RWPE2 (cell line): Measurements from ENCODE around the gene LIPC.
A peak's percentile ranks its signal among the peaks of the same experiment; 100 is the strongest.

Experiments
- ATAC-seq: fragments of 200-7000 bp; cut with Tn5 transposase; 3 replicates; pipeline ENCODE4 v1.9.1; 2021; ENCODE audit warnings: low read depth
- DNase-seq: peaks from one replicate; pipeline ENCODE4 v3.0.0-alpha.2; 2020; ENCODE audit warnings: low spot score
- H3K27ac ChIP-seq: fragments of 450-650 bp; 2 replicates; pipeline ENCODE4 v1.5.1; 2017; ENCODE audit warnings: mild to moderate bottlenecking; ENCODE audit not compliant: poor library complexity, severe bottlenecking
- H3K27me3 ChIP-seq: fragments of 250-450 bp; sonication (Bioruptor Pico); 2 replicates; pipeline ENCODE4 v1.5.1; 2021; ENCODE audit warnings: mild to moderate bottlenecking, moderate library complexity; ENCODE audit not compliant: insufficient read depth, poor library complexity, severe bottlenecking
- H3K36me3 ChIP-seq: fragments of 250-450 bp; sonication (Bioruptor Pico); 2 replicates; pipeline ENCODE4 v1.5.1; 2020; ENCODE audit warnings: low read depth, mild to moderate bottlenecking, moderate library complexity
- H3K4me1 ChIP-seq: fragments of 250-450 bp; sonication (Bioruptor Pico); 2 replicates; pipeline ENCODE4 v1.5.1; 2021; ENCODE audit warnings: mild to moderate bottlenecking, moderate library complexity; ENCODE audit not compliant: insufficient read depth, poor library complexity, severe bottlenecking
- H3K4me3 ChIP-seq: fragments of 250-450 bp; sonication (Bioruptor Pico); 2 replicates; pipeline ENCODE4 v1.5.1; 2021; ENCODE audit warnings: mild to moderate bottlenecking, moderate library complexity; ENCODE audit not compliant: severe bottlenecking
- H3K9me3 ChIP-seq: fragments of 250-450 bp; sonication (Bioruptor Pico); 2 replicates; pipeline ENCODE4 v1.5.1; 2021; ENCODE audit warnings: mild to moderate bottlenecking, moderate library complexity; ENCODE audit not compliant: severe bottlenecking
- CTCF ChIP-seq: fragments of 450-650 bp; IDR thresholded peaks from one replicate; pipeline ENCODE4 v1.5.1; 2017; ENCODE audit warnings: mild to moderate bottlenecking, moderate library complexity; ENCODE audit not compliant: poor library complexity, severe bottlenecking

The LIPC gene

GRCh38 chr15:58398071-58398470 is 33.7 kb upstream of the LIPC start:
- DNase-seq (no peak), ATAC-seq (no peak)
- H3K36me3 ChIP-seq, result no peaks in the 10 kb centered on the region
- H3K9me3 ChIP-seq, result no peaks in the 10 kb centered on the region
- TF ChIP-seq CTCF, result no peak
- H3K27ac ChIP-seq, result no peak overlapping the region
- no peak overlapping the region for H3K4me3 ChIP-seq
- peaks cover 26% of the 10 kb centered on the region for H3K4me1 ChIP-seq
- no peaks in the 10 kb centered on the region for H3K27me3 ChIP-seq

- no peak for ATAC-seq
- Histone ChIP-seq H3K27ac (no peak overlapping the region), H3K4me1 (peaks cover 26% of the 10 kb centered on the region), H3K36me3 (no peaks in the 10 kb centered on the region), H3K9me3 (no peaks in the 10 kb centered on the region), H3K4me3 (no peak overlapping the region), H3K27me3 (no peaks in the 10 kb centered on the region)
- DNase-seq, result no peak
- no peak for TF ChIP-seq CTCF
Measured at GRCh38 chr15:58398643-58399042, 33.1 kb upstream of the LIPC start.

- TF ChIP-seq CTCF, result no peak
- no peak for ATAC-seq
- no peak overlapping the region for H3K27ac ChIP-seq
Measured at GRCh38 chr15:58399739-58400138, 32.1 kb upstream of the LIPC start.

GRCh38 chr15:58401276-58401675 is 30.5 kb upstream of the LIPC start:
- no peak for TF ChIP-seq CTCF
- DNase-seq (no peak), ATAC-seq (no peak)
- Histone ChIP-seq H3K9me3 (no peaks in the 10 kb centered on the region), H3K4me1 (peaks cover 15% of the 10 kb centered on the region), H3K27ac (no peak overlapping the region), H3K4me3 (no peak overlapping the region), H3K27me3 (no peaks in the 10 kb centered on the region), H3K36me3 (no peaks in the 10 kb centered on the region)

More at GRCh38 chr15:58399739-58400138, 32.1 kb upstream of the LIPC start:
- DNase-seq, result no peak
- H3K27me3 ChIP-seq, result no peaks in the 10 kb centered on the region
- H3K9me3 ChIP-seq, result no peaks in the 10 kb centered on the region
- no peak overlapping the region for H3K4me3 ChIP-seq
- H3K4me1 ChIP-seq, result peaks cover 26% of the 10 kb centered on the region
- no peaks in the 10 kb centered on the region for H3K36me3 ChIP-seq

GRCh38 chr15:58401991-58402649 is 29.7 kb upstream of the LIPC start:
- DNase-seq (no peak), ATAC-seq (peak; percentile 79)
- H3K4me3 ChIP-seq, result no peak overlapping the region
- no peak for TF ChIP-seq CTCF
- no peaks in the 10 kb centered on the region for H3K27me3 ChIP-seq
- H3K36me3 ChIP-seq, result no peaks in the 10 kb centered on the region
- peaks cover 9% of the 10 kb centered on the region for H3K4me1 ChIP-seq
- H3K9me3 ChIP-seq, result no peaks in the 10 kb centered on the region
- H3K27ac ChIP-seq, result no peak overlapping the region
